Astrocyte (in vitro differentiated cells and primary cell): ENCODE results near the gene CRADD.

Experiments used
- CTCF ChIP-seq: IDR thresholded peaks from 2 replicates; pipeline ENCODE4 v1.5.1; 2011; ENCODE audit warnings: low read depth, mild to moderate bottlenecking, inconsistent platforms, low read length, moderate library complexity; ENCODE audit not compliant: insufficient read depth
- EZH2 ChIP-seq: IDR thresholded peaks from 2 replicates; pipeline ENCODE4 v1.6.1; 2012; ENCODE audit warnings: mild to moderate bottlenecking, low read length, inconsistent platforms; ENCODE audit not compliant: insufficient read depth

- no peak for TF ChIP-seq CTCF
- no peak for TF ChIP-seq EZH2
Measured at GRCh38 chr12:93634416-93634815, 42.8 kb upstream of the CRADD start.
